ENCODE results near the gene ZNF536.

GRCh38 chr19:30351774-30352173, 20.4 kb upstream of the ZNF536 start:
- no peak for TF ChIP-seq CTCF (IDR thresholded peaks at IDR 0.05)
- no peak for TF ChIP-seq POLR2A (IDR thresholded peaks at IDR 0.05)

All from Peyer's patch (tissue), 4 donors.